ENCODE results near the gene RARRES2. TPM values are rescaled to one million over a fixed set of nuclear protein-coding genes. Genes with fewer than 3 reads are reported as not detected.

Gene RARRES2
- total RNA-seq, 1 donor from 2014 or later: 0.86 TPM

- no peaks in the 10 kb centered on the region for H3K4me1 Mint-ChIP-seq (ENCODE audit: low read depth, unreplicated experiment)
- DNase-seq: no peak
Observed at GRCh38 chr7:150344299-150344698, 2.9 kb upstream of the RARRES2 start.

GRCh38 chr7:150343225-150343624, 1.8 kb upstream of the RARRES2 start:
- Mint-ChIP-seq H3K4me3 (ENCODE audit: unreplicated experiment) (no peak overlapping the region), H3K4me1 (ENCODE audit: low read depth, unreplicated experiment) (no peaks in the 10 kb centered on the region), H3K36me3 (ENCODE audit: unreplicated experiment) (peaks cover 5% of the 10 kb centered on the region), H3K9me3 (ENCODE audit: unreplicated experiment) (peaks cover 3% of the 10 kb centered on the region), H3K27ac (ENCODE audit: unreplicated experiment) (no peak overlapping the region), H3K27me3 (ENCODE audit: unreplicated experiment) (peaks cover 17% of the 10 kb centered on the region)
- no peak for DNase-seq
- TF ChIP-seq CTCF (IDR thresholded peaks at IDR 0.05; ENCODE audit: partially characterized antibody, unreplicated experiment): no peak

More at GRCh38 chr7:150344299-150344698, 2.9 kb upstream of the RARRES2 start:
- peaks cover 15% of the 10 kb centered on the region for H3K27me3 Mint-ChIP-seq (ENCODE audit: unreplicated experiment)
- no peak overlapping the region for H3K4me3 Mint-ChIP-seq (ENCODE audit: unreplicated experiment)
- H3K36me3 Mint-ChIP-seq (ENCODE audit: unreplicated experiment): peaks cover 5% of the 10 kb centered on the region
- peaks cover 3% of the 10 kb centered on the region for H3K9me3 Mint-ChIP-seq (ENCODE audit: unreplicated experiment)
- no peak for TF ChIP-seq CTCF (IDR thresholded peaks at IDR 0.05; ENCODE audit: partially characterized antibody, unreplicated experiment)
- no peak overlapping the region for H3K27ac Mint-ChIP-seq (ENCODE audit: unreplicated experiment)

- Mint-ChIP-seq H3K4me3 (ENCODE audit: unreplicated experiment) (peak overlapping the region; percentile 13), H3K9me3 (ENCODE audit: unreplicated experiment) (peaks cover 3% of the 10 kb centered on the region), H3K27me3 (ENCODE audit: unreplicated experiment) (peaks cover 23% of the 10 kb centered on the region), H3K36me3 (ENCODE audit: unreplicated experiment) (peaks cover 5% of the 10 kb centered on the region), H3K4me1 (ENCODE audit: low read depth, unreplicated experiment) (peaks cover 8% of the 10 kb centered on the region), H3K27ac (ENCODE audit: unreplicated experiment) (no peak overlapping the region)
- TF ChIP-seq CTCF (IDR thresholded peaks at IDR 0.05; ENCODE audit: partially characterized antibody, unreplicated experiment): no peak
- DNase-seq: no peak
Observed at GRCh38 chr7:150342121-150342408, 636 bp upstream of the RARRES2 start.

- Mint-ChIP-seq H3K27me3 (ENCODE audit: unreplicated experiment) (peaks cover 28% of the 10 kb centered on the region), H3K4me3 (ENCODE audit: unreplicated experiment) (no peak overlapping the region), H3K9me3 (ENCODE audit: unreplicated experiment) (peaks cover 2% of the 10 kb centered on the region), H3K36me3 (ENCODE audit: unreplicated experiment) (peaks cover 5% of the 10 kb centered on the region), H3K4me1 (ENCODE audit: low read depth, unreplicated experiment) (peaks cover 15% of the 10 kb centered on the region), H3K27ac (ENCODE audit: unreplicated experiment) (no peak overlapping the region)
- no peak for DNase-seq
- no peak for TF ChIP-seq CTCF (IDR thresholded peaks at IDR 0.05; ENCODE audit: partially characterized antibody, unreplicated experiment)
Observed at GRCh38 chr7:150340875-150341262, 560 bp downstream of the RARRES2 start.

GRCh38 chr7:150340024-150340749, 1.2 kb downstream of the RARRES2 start:
- Mint-ChIP-seq H3K27me3 (ENCODE audit: unreplicated experiment) (peaks cover 28% of the 10 kb centered on the region), H3K36me3 (ENCODE audit: unreplicated experiment) (peaks cover 5% of the 10 kb centered on the region), H3K27ac (ENCODE audit: unreplicated experiment) (no peak overlapping the region), H3K9me3 (ENCODE audit: unreplicated experiment) (peaks cover 2% of the 10 kb centered on the region), H3K4me3 (ENCODE audit: unreplicated experiment) (no peak overlapping the region), H3K4me1 (ENCODE audit: low read depth, unreplicated experiment) (peaks cover 17% of the 10 kb centered on the region)
- TF ChIP-seq CTCF (IDR thresholded peaks at IDR 0.05; ENCODE audit: partially characterized antibody, unreplicated experiment): no peak
- DNase-seq: no peak

All from glutamatergic neuron (in vitro differentiated cells).